GM10266 (cell line): ENCODE measurements around the gene EIF2B2.

Experiments used
- DNase-seq: peaks from one replicate; pipeline ENCODE4 v3.0.0; 2012; ENCODE audit errors: extremely low spot score
- CTCF ChIP-seq: IDR thresholded peaks from 2 replicates; pipeline ENCODE4 v1.5.1; 2012; ENCODE audit warnings: mild to moderate bottlenecking, low read depth; ENCODE audit not compliant: control insufficient read depth, insufficient read depth; ENCODE audit errors: missing control alignments

EIF2B2 gene

GRCh38 chr14:75002392-75003249, at the start of gene EIF2B2:
EIF2B2 (plus strand) TSS chr14:75002921; CDS start chr14:75002991, 70 bp downstream.
- TF ChIP-seq CTCF = peak; percentile 2
- peak; percentile 95 for DNase-seq

DNA sequence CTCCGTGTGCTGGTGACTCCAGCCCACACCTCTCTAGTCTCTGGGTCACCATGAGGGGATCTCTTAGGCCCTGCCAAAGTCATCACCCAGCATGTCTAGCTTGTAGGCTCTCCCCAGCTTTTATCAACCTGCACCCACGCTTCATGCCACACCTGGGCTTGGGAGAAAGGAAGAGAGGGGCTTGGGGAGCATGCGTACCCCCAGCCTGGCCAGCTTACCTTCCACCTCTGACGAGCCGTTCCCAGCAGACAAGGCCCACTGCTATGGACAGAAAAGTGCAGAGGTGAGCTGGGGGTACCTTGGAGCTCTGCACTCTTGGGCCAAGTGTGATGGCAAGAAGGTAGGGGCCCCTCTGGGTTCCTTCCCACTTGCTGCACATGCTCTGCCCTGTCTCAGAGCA, 49.0 kb upstream of the EIF2B2 start:
- no peak for DNase-seq
- TF ChIP-seq CTCF = no peak

DNA sequence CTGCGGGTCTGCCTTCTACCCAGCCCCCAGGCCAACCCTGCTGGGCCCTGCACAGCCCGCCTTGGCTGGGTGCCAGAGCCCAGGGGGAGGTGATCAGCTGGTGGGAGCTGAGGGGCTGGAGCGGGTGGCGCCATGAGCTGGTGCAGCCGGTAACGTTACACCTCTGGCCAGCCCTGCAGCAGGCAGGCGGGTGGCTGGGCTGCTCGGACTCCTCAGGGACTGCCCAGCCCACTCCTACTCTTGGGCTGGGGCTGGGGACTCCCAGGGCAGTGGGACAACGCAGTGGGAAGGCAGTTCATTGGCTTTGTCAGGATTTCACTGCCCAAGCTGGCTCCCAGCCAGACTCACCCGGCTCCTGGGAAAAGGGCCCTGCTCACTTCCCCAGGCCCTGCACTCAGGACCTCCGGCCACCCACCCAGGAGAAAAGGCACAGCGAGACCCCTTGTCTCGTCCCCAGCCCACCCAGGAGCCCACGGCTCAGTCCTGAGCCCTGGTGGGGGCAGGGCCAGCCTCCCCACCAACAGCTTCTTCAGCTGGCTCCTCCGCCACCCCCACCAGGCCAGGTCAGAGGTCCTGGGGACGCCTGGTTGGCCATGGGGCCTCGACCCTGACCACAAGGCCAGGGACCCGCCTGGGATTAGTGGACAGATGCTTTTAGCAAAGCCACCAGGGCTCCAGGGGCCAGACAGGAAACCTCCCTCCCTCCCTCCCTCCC, 48.3 kb upstream of the EIF2B2 start:
- no peak for TF ChIP-seq CTCF
- DNase-seq = no peak

DNA sequence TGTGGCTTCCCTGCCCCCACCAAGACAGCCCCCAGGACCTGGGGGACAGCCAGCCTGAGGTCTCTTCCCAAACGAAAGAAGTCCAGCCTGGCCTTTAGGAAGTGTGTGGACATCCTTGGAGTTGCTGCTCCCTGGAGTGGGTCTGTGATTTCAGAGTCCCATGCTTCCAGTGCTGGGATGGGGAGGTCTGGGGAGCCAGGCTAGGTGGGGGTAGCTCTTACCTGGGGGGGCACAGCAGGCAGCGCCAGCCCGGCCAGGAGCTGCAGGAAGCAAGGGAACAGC, 47.8 kb upstream of the EIF2B2 start:
- no peak for TF ChIP-seq CTCF
- DNase-seq = no peak

- TF ChIP-seq CTCF = no peak
- peak; percentile 72 for DNase-seq
Observed at GRCh38 chr14:74955229-74956026, 47.3 kb upstream of the EIF2B2 start, which contains the start of gene PGF. PGF (minus strand) TSS chr14:74955597; CDS start chr14:74955242, 355 bp downstream.

DNA sequence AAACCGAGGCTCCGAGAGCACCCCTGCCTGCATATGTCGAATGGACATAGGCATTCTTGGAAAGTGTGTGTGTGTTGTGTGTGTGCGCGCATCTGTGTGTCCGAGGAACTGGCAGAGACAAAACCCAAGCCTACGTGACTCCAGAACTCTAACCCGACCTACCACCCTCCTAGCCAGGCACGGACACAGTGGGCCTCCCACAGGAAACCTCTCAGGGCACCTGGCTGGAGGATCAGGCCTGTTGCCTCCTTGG, 46.8 kb upstream of the EIF2B2 start:
- no peak for DNase-seq
- no peak for TF ChIP-seq CTCF
